IMR-90 (cell line): ENCODE measurements around the gene CC2D2B. TPM values are rescaled to one million over a fixed set of nuclear protein-coding genes. Genes with fewer than 3 reads are reported as not detected.

Experiments used
- ATAC-seq: fragments of 200-7000 bp; cut with Tn5 transposase; 2 replicates; pipeline ENCODE4 v1.9.1; 2020; ENCODE audit warnings: low read depth, mild to moderate bottlenecking, moderate library complexity
- BruUV-seq: library from RNA; stranded (reverse); fragments of 400-500 nt; replicated peaks from 2 replicates; lab custom pipeline; 2021; lab: Mats Ljungman, UMichigan
- CTCF ChIA-PET: fragments of 300-600 bp; formaldehyde crosslinking; extraction: SDS; loops from one replicate; lab custom pipeline; 2021; ENCODE audit warnings: antibody characterized with exemption; lab: Yijun Ruan, JAX
- POLR2A ChIA-PET: fragments of 300-600 bp; sonication (Branson Sonifier 250); formaldehyde crosslinking; loops from one replicate; lab custom pipeline; 2022; ENCODE audit warnings: antibody characterized with exemption; ENCODE audit not compliant: unreplicated experiment; lab: Charles Lee
- DNase-seq: peaks from one replicate; pipeline ENCODE4 v3.0.0; 2013
- H2AFZ ChIP-seq: replicated peaks from 2 replicates; pipeline ENCODE3; 2013; ENCODE audit warnings: low read length, mild to moderate bottlenecking; ENCODE audit not compliant: poor library complexity
- H2AK5ac ChIP-seq: 2 replicates; pipeline ENCODE4 v1.6.1; 2013; ENCODE audit warnings: low read depth, low read length, inconsistent platforms
- H2AK9ac ChIP-seq: replicated peaks from 2 replicates; pipeline ENCODE3; 2013; ENCODE audit warnings: mild to moderate bottlenecking, low read depth, low read length, moderate library complexity; ENCODE audit not compliant: poor library complexity
- H2BK120ac ChIP-seq: 2 replicates; pipeline ENCODE4 v1.6.1; 2013; ENCODE audit warnings: low read depth, low read length, inconsistent platforms
- H2BK15ac ChIP-seq: 3 replicates; pipeline ENCODE4 v1.6.1; 2013; ENCODE audit warnings: low read depth, low read length, inconsistent platforms
- H2BK20ac ChIP-seq: 2 replicates; pipeline ENCODE4 v1.6.1; 2013; ENCODE audit warnings: low read depth, mild to moderate bottlenecking, inconsistent platforms, low read length, moderate library complexity
- H2BK5ac ChIP-seq: 2 replicates; pipeline ENCODE4 v1.6.1; 2013; ENCODE audit warnings: mild to moderate bottlenecking, low read depth, low read length, inconsistent platforms; ENCODE audit not compliant: poor library complexity, severe bottlenecking
- H3K14ac ChIP-seq: replicated peaks from 2 replicates; pipeline ENCODE4 v1.6.1; 2013; ENCODE audit warnings: low read depth, low read length, inconsistent platforms
- H3K18ac ChIP-seq: 2 replicates; pipeline ENCODE4 v1.6.1; 2013; ENCODE audit warnings: low read depth, low read length, control low read depth
- H3K23ac ChIP-seq: 2 replicates; pipeline ENCODE4 v1.6.1; 2013; ENCODE audit warnings: low read depth, low read length, inconsistent platforms
- H3K27ac ChIP-seq: 2 replicates; pipeline ENCODE4 v1.5.1; 2013; ENCODE audit warnings: mild to moderate bottlenecking, control low read depth, low read length; ENCODE audit not compliant: insufficient read depth
- H3K27me3 ChIP-seq: 2 replicates; pipeline ENCODE4 v1.6.1; 2013; ENCODE audit warnings: low read length; ENCODE audit not compliant: control insufficient read depth, insufficient read depth
- H3K36me3 ChIP-seq: 2 replicates; pipeline ENCODE4 v1.6.1; 2013; ENCODE audit warnings: low read length, mixed read lengths; ENCODE audit not compliant: control insufficient read depth, insufficient read depth
- H3K4ac ChIP-seq: 2 replicates; pipeline ENCODE4 v1.6.1; 2013; ENCODE audit warnings: low read depth, low read length, inconsistent platforms
- H3K4me1 ChIP-seq: 2 replicates; pipeline ENCODE4 v1.6.1; 2013; ENCODE audit warnings: low read length, mixed read lengths; ENCODE audit not compliant: control insufficient read depth, insufficient read depth
- H3K4me2 ChIP-seq: 2 replicates; pipeline ENCODE4 v1.6.1; 2013; ENCODE audit warnings: low read depth, mild to moderate bottlenecking, control low read depth, low read length, moderate library complexity
- H3K4me3 ChIP-seq: 2 replicates; pipeline ENCODE4 v1.5.1; 2013; ENCODE audit warnings: low read depth, mild to moderate bottlenecking, control low read depth, low read length, moderate library complexity; ENCODE audit not compliant: insufficient read depth
- H3K56ac ChIP-seq: 2 replicates; pipeline ENCODE4 v1.6.1; 2013; ENCODE audit warnings: low read length, inconsistent platforms; ENCODE audit not compliant: insufficient read depth; ENCODE audit errors: extremely low read depth
- H3K79me1 ChIP-seq, 2 experiments: 2 replicates each; pipeline ENCODE4 v1.6.1; 2013; ENCODE audit warnings: low read length in 2 of 2, inconsistent platforms in 1 of 2, low read depth in 1 of 2
- H3K9ac ChIP-seq: 2 replicates; pipeline ENCODE4 v1.6.1; 2013; ENCODE audit warnings: low read depth, low read length, control low read depth
- H3K9me1 ChIP-seq: 2 replicates; pipeline ENCODE4 v1.6.1; 2013; ENCODE audit warnings: low read length, inconsistent platforms; ENCODE audit not compliant: insufficient read depth
- H3K9me3 ChIP-seq: 2 replicates; pipeline ENCODE4 v1.6.1; 2013; ENCODE audit warnings: low read length; ENCODE audit not compliant: control insufficient read depth, insufficient read depth
- H4K20me1 ChIP-seq: 2 replicates; pipeline ENCODE4 v1.6.1; 2013; ENCODE audit warnings: low read length, inconsistent platforms; ENCODE audit not compliant: insufficient read depth
- H4K5ac ChIP-seq: 2 replicates; pipeline ENCODE4 v1.6.1; 2013; ENCODE audit warnings: mild to moderate bottlenecking, low read depth, low read length, control low read depth
- H4K8ac ChIP-seq, 2 experiments: 2 replicates each; pipeline ENCODE4 v1.6.1; 2013; ENCODE audit warnings: low read depth in 2 of 2, low read length in 2 of 2, control low read depth in 1 of 2, inconsistent platforms in 1 of 2
- H4K91ac ChIP-seq: 2 replicates; pipeline ENCODE4 v1.6.1; 2013; ENCODE audit warnings: low read depth, low read length, inconsistent platforms; ENCODE audit not compliant: insufficient read depth
- CHD1 ChIP-seq: IDR thresholded peaks from 2 replicates; pipeline ENCODE4 v1.6.1; 2012; ENCODE audit warnings: low read depth, low read length, improper control_type of control experiment
- FOS ChIP-seq: fragments of 150-350 bp; IDR thresholded peaks from 2 replicates; pipeline ENCODE4 v1.6.1; 2016; ENCODE audit warnings: low read depth, low read length
- USF2 ChIP-seq: fragments of 150-350 bp; IDR thresholded peaks from 2 replicates; pipeline ENCODE4 v1.6.1; 2017; ENCODE audit warnings: mild to moderate bottlenecking, antibody characterized with exemption, low read length, low read depth
- WGBS, 2 experiments: methylation state at CpG; one replicate each; pipeline versions ENCODE4 v1.1.5 to v1.1.7; 2013; ENCODE audit warnings: missing lambda C conversion rate in 2 of 2; ENCODE audit not compliant: insufficient read length in 1 of 2; ENCODE audit errors: extremely low coverage in 2 of 2; 5-methylcytosine and 5-hydroxymethylcytosine counted together
- dilution Hi-C: fragments of 300-500 bp; cut with HindIII; formaldehyde crosslinking; loops from one replicate; pipeline ENCODE4 v1.14.3; 2018; ENCODE audit warnings: low sequenced_read_pairs; ENCODE audit not compliant: unreplicated experiment
- in situ Hi-C: fragments of 300-500 bp; cut with MboI; formaldehyde crosslinking; loops from 3 replicates; pipeline ENCODE4 v1.14.3; 2019; ENCODE audit warnings: low sequenced_read_pairs, inconsistent platforms, mixed read lengths
- intact Hi-C: fragments of 100-400 bp; cut with micrococcal nuclease; formaldehyde crosslinking; loops from 2 replicates; pipeline ENCODE4 v1.10.0; 2022
- polyA plus RNA-seq, 3 experiments: library from polyadenylated mRNA; depleted of rRNA; stranded (reverse); fragments of >200 nt; gene quantifications; 2 replicates each; pipeline ENCODE4 v1.2.3, GENCODE V29; 2012; ENCODE audit warnings: low replicate concordance in 1 of 3
- total RNA-seq: library from RNA; depleted of rRNA; stranded (reverse); fragments of >200 nt; gene quantifications from 2 replicates; pipeline ENCODE4 v1.2.3, GENCODE V29; 2012
- TF ChIP-seq, protein P1 (sequence below): fragments of 150-350 bp; IDR thresholded peaks from 2 replicates; pipeline ENCODE4 v1.6.1; 2016; ENCODE audit warnings: low read depth, mild to moderate bottlenecking, low read length, moderate library complexity, borderline replicate concordance

CC2D2B gene
- total and polyA plus RNA-seq, 2 of the 4 experiments (the other 2 are of a cell fraction): not detected

DNA sequence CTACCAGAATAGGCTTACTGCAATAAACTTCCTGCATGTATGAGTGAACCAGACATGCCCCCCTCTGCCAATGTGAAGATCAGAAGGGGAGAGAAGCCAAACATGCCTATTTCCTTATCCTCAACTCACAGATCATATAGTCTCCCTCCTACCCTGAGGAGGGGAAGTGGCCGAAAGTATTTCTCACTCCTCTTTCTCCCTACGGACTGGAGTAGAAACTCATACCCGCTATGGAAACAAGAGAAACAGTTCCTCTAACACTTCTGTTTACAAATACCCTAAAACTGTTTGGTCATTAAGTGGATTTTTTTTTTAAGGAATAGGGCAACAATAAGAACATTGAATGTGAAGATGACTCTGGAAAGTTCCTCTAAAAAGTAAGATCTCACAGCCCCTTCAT lies 167.0 kb downstream of the CC2D2B start:
- ChIA-PET CTCF (no interaction called here), POLR2A (no interaction called here)
- Histone ChIP-seq H2AFZ (no peak overlapping the region), H3K27me3 (no peaks in the 10 kb centered on the region), H3K56ac (no peak overlapping the region), H3K9me1 (no peaks in the 10 kb centered on the region), H2BK20ac (no peak overlapping the region), H4K20me1 (no peaks in the 10 kb centered on the region), H2BK120ac (no peak overlapping the region), H3K14ac (no peak overlapping the region), H3K9ac (no peak overlapping the region), H3K4me3 (no peak overlapping the region), H3K4me1 (no peaks in the 10 kb centered on the region), H4K91ac (no peak overlapping the region), H4K8ac (no peak overlapping the region), H3K36me3 (no peaks in the 10 kb centered on the region), H3K23ac (no peak overlapping the region), H3K18ac (no peak overlapping the region), H3K79me1 (no peaks in the 10 kb centered on the region), H4K5ac (no peak overlapping the region), H3K4me2 (no peak overlapping the region), H2BK15ac (no peak overlapping the region), H2AK9ac (no peak overlapping the region), H3K9me3 (no peaks in the 10 kb centered on the region), H3K27ac (no peak overlapping the region), H2AK5ac (no peak overlapping the region), H2BK5ac (no peak overlapping the region), H3K4ac (no peak overlapping the region)
- no peak for TF ChIP-seq CHD1
- TF ChIP-seq FOS: no peak
- no peak for TF ChIP-seq USF2
- TF ChIP-seq, protein P1, sequence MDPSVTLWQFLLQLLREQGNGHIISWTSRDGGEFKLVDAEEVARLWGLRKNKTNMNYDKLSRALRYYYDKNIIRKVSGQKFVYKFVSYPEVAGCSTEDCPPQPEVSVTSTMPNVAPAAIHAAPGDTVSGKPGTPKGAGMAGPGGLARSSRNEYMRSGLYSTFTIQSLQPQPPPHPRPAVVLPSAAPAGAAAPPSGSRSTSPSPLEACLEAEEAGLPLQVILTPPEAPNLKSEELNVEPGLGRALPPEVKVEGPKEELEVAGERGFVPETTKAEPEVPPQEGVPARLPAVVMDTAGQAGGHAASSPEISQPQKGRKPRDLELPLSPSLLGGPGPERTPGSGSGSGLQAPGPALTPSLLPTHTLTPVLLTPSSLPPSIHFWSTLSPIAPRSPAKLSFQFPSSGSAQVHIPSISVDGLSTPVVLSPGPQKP: no peak
- no peak for ATAC-seq
- DNase-seq: no peak
- in situ Hi-C loops: no loop called here
- intact Hi-C loops: no loop called here
- WGBS, 2 experiments: no CpG with 5 or more reads among the region's 3 CpGs
- dilution Hi-C loops: no loop called here
- BruUV-seq: no TSS peak
